GM23248 (cell line): Measurements from ENCODE around the gene PAPOLA. TPM values are rescaled to one million over a fixed set of nuclear protein-coding genes. Genes with fewer than 3 reads are reported as not detected.

Source experiments
- DNase-seq: peaks from one replicate; pipeline ENCODE4 v3.0.0-alpha.2; 2015
- H2AFZ ChIP-seq: fragments of 200-600 bp; sonication (generic); 2 replicates; pipeline ENCODE4 v1.6.1; 2016; ENCODE audit warnings: antibody characterized with exemption
- H3F3A ChIP-seq: fragments of 200-600 bp; sonication (generic); 2 replicates; pipeline ENCODE4 v1.6.1; 2016; ENCODE audit warnings: mild to moderate bottlenecking, antibody characterized with exemption, mixed run types; ENCODE audit not compliant: insufficient read depth
- H3K27ac ChIP-seq: fragments of 200-600 bp; sonication (generic); 2 replicates; pipeline ENCODE4 v1.5.1; 2016; ENCODE audit warnings: mild to moderate bottlenecking
- H3K27me3 ChIP-seq: fragments of 200-600 bp; sonication (generic); replicated peaks from 2 replicates; pipeline ENCODE4 v1.6.1; 2016; ENCODE audit warnings: mild to moderate bottlenecking; ENCODE audit not compliant: insufficient read depth
- H3K36me3 ChIP-seq: fragments of 200-600 bp; sonication (generic); 2 replicates; pipeline ENCODE4 v1.6.1; 2016; ENCODE audit warnings: low read depth, mild to moderate bottlenecking
- H3K4me1 ChIP-seq: fragments of 200-600 bp; sonication (generic); 2 replicates; pipeline ENCODE4 v1.6.1; 2016; ENCODE audit warnings: mild to moderate bottlenecking; ENCODE audit not compliant: insufficient read depth
- H3K4me2 ChIP-seq: fragments of 200-600 bp; sonication (generic); one replicate; pipeline ENCODE4 v1.6.1; 2016; ENCODE audit warnings: mild to moderate bottlenecking; ENCODE audit not compliant: unreplicated experiment
- H3K4me3 ChIP-seq: fragments of 200-600 bp; sonication (generic); 2 replicates; pipeline ENCODE4 v1.5.1; 2016; ENCODE audit warnings: mild to moderate bottlenecking
- H3K79me2 ChIP-seq: fragments of 200-600 bp; sonication (generic); 2 replicates; pipeline ENCODE4 v1.6.1; 2016; ENCODE audit warnings: mild to moderate bottlenecking; ENCODE audit not compliant: insufficient read depth
- H3K9ac ChIP-seq: fragments of 200-600 bp; sonication (generic); 2 replicates; pipeline ENCODE4 v1.6.1; 2016; ENCODE audit warnings: mild to moderate bottlenecking
- H3K9me2 ChIP-seq: fragments of 200-600 bp; sonication (generic); 2 replicates; pipeline ENCODE4 v1.6.1; 2016; ENCODE audit warnings: mixed run types, mild to moderate bottlenecking, moderate library complexity; ENCODE audit not compliant: insufficient read depth
- H3K9me3 ChIP-seq: fragments of 200-600 bp; sonication (generic); one replicate; pipeline ENCODE4 v1.6.1; 2017; ENCODE audit warnings: low read depth
- H4K20me1 ChIP-seq: fragments of 200-600 bp; sonication (generic); 2 replicates; pipeline ENCODE4 v1.6.0; 2016; ENCODE audit not compliant: insufficient read depth
- EZH2 ChIP-seq: fragments of 200-600 bp; sonication (generic); IDR thresholded peaks from 2 replicates; pipeline ENCODE4 v1.6.1; 2018; ENCODE audit warnings: antibody characterized with exemption, mild to moderate bottlenecking; ENCODE audit not compliant: insufficient read depth, poor library complexity, severe bottlenecking
- EZH2phosphoT487 ChIP-seq: fragments of 200-600 bp; sonication (generic); IDR thresholded peaks from 2 replicates; pipeline ENCODE4 v1.6.1; 2018; ENCODE audit warnings: antibody characterized with exemption, moderate library complexity, mild to moderate bottlenecking, low read depth; ENCODE audit not compliant: insufficient read depth
- WGBS, 2 experiments: methylation state at CpG; one replicate each; pipeline ENCODE4 v1.1.6; 2015 to 2017; ENCODE audit warnings: low lambda C conversion rate in 2 of 2, low coverage in 1 of 2; ENCODE audit errors: missing lambda C conversion rate in 2 of 2; 5-methylcytosine and 5-hydroxymethylcytosine counted together
- in situ Hi-C: fragments of 300-500 bp; cut with MboI; formaldehyde crosslinking; loops from 2 replicates; pipeline ENCODE4 v1.15.0; 2020
- polyA plus RNA-seq: library from polyadenylated mRNA; unstranded; fragments of >200 nt; fragmentation: Nextera tagmentation; extraction: Ambion mirVana; gene quantifications from 2 replicates; pipeline ENCODE4 v1.2.1, GENCODE V29; 2016
- total RNA-seq: library from RNA; depleted of rRNA; stranded (reverse); fragments of >200 nt; shearing (Covaris generic); gene quantifications from 2 replicates; pipeline ENCODE4 v1.2.3, GENCODE V29; 2014

The PAPOLA gene
- total and polyA plus RNA-seq, 2 experiments from 2014 or later = 64.3 to 119 TPM

GRCh38 chr14:96580566-96580965, 78.4 kb downstream of the PAPOLA start:
- no peaks in the 10 kb centered on the region for H3K9me3 ChIP-seq
- no peaks in the 10 kb centered on the region for H3K9me2 ChIP-seq
- WGBS, 2 experiments = 29 to 34% methylated on average over 9 of the region's 9 CpGs
- H3K27ac ChIP-seq = no peak overlapping the region
- no peaks in the 10 kb centered on the region for H3F3A ChIP-seq
- in situ Hi-C loops = loop anchor here (10.0 kb wide), 1 partner anchor 164 kb away; no protein-coding TSS in a partner anchor
- H3K9ac ChIP-seq = no peak overlapping the region
- no peaks in the 10 kb centered on the region for H3K36me3 ChIP-seq
- no peaks in the 10 kb centered on the region for H4K20me1 ChIP-seq
- H3K4me1 ChIP-seq = no peaks in the 10 kb centered on the region
- no peak overlapping the region for H3K4me2 ChIP-seq
- H3K27me3 ChIP-seq = peaks cover 8% of the 10 kb centered on the region; the same call in 1 of the 2 replicates
- H3K4me3 ChIP-seq = no peak overlapping the region
- no peak overlapping the region for H2AFZ ChIP-seq
- no peak for TF ChIP-seq EZH2phosphoT487
- no peak for TF ChIP-seq EZH2
- DNase-seq = no peak
- H3K79me2 ChIP-seq = no peaks in the 10 kb centered on the region

DNA sequence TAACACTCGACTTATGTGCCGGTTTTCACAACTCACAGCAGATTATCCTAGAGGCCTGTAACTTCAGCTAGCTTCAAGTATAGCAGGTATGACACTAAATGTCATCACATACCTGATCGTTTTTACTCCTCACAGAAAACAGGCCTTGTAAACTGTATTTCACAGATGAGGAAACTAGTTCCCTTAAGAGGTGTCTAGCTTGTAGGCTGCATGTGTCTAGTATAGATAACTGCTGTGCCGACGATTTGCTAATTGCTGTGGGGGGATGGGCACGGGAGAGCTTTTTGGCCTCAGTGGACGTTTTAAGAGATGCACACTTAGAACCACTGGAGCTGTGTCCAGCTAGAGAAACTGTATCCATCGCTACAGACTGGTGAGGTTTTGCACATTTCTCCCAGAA, 78.8 kb downstream of the PAPOLA start:
- no peak for DNase-seq
- TF ChIP-seq EZH2 (no peak), EZH2phosphoT487 (no peak)
- H3K9me3 ChIP-seq = no peaks in the 10 kb centered on the region
- whole genome bisulfite sequencing, 2 experiments = 74 to 76% methylated on average over 8 of the region's 8 CpGs
- H2AFZ ChIP-seq = no peak overlapping the region
- H3K4me3 ChIP-seq = no peak overlapping the region
- in situ Hi-C loops = loop anchor here (10.0 kb wide), 1 partner anchor 164 kb away; no protein-coding TSS in a partner anchor
- H3F3A ChIP-seq = no peaks in the 10 kb centered on the region
- H3K27ac ChIP-seq = no peak overlapping the region
- no peaks in the 10 kb centered on the region for H3K4me1 ChIP-seq
- no peak overlapping the region for H3K9ac ChIP-seq
- peaks cover 13% of the 10 kb centered on the region; the same call in 1 of the 2 replicates for H3K27me3 ChIP-seq
- H3K9me2 ChIP-seq = no peaks in the 10 kb centered on the region
- no peak overlapping the region for H3K4me2 ChIP-seq
- H3K79me2 ChIP-seq = no peaks in the 10 kb centered on the region
- H4K20me1 ChIP-seq = no peaks in the 10 kb centered on the region
- no peaks in the 10 kb centered on the region for H3K36me3 ChIP-seq

DNA sequence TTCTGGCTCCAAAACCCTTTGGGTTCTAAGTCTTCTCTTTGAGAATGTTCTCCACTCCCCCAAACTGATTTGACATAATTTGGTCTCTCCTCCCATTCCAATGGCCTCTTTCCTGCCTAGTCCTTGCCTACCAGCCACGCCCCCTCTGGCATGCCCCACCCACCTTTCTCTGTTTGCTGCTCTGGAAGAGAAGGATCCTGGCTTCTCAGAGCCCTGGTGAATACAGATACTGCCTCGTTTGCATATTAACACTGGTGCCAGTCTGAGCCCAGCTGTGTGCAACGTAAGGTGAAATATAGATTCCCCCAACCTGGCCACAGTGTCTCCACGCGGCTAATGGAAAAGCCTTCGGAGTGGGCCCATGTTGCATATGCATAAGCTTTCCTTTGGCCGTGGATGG, 79.7 kb downstream of the PAPOLA start:
- no peaks in the 10 kb centered on the region for H4K20me1 ChIP-seq
- no peaks in the 10 kb centered on the region for H3F3A ChIP-seq
- no peaks in the 10 kb centered on the region for H3K4me1 ChIP-seq
- no peak overlapping the region for H3K9ac ChIP-seq
- TF ChIP-seq EZH2phosphoT487 (no peak), EZH2 (no peak)
- DNase-seq = peak; percentile 14
- no peak overlapping the region for H2AFZ ChIP-seq
- WGBS, 2 experiments = 65 to 70% methylated on average over 7 of the region's 7 CpGs
- H3K36me3 ChIP-seq = no peaks in the 10 kb centered on the region
- no peak overlapping the region for H3K4me3 ChIP-seq
- H3K79me2 ChIP-seq = no peaks in the 10 kb centered on the region
- peaks cover 21% of the 10 kb centered on the region; the same call in 1 of the 2 replicates for H3K27me3 ChIP-seq
- in situ Hi-C loops = loop anchor here (10.0 kb wide), 1 partner anchor 163 kb away; no protein-coding TSS in a partner anchor
- no peaks in the 10 kb centered on the region for H3K9me2 ChIP-seq
- H3K27ac ChIP-seq = no peak overlapping the region
- H3K4me2 ChIP-seq = no peak overlapping the region
- no peaks in the 10 kb centered on the region for H3K9me3 ChIP-seq

- Histone ChIP-seq H3K27me3 (peaks cover 21% of the 10 kb centered on the region; the same call in 1 of the 2 replicates), H3K79me2 (no peaks in the 10 kb centered on the region), H4K20me1 (no peaks in the 10 kb centered on the region), H3K36me3 (no peaks in the 10 kb centered on the region), H3K9me3 (no peaks in the 10 kb centered on the region), H3F3A (no peaks in the 10 kb centered on the region), H3K4me3 (no peak overlapping the region), H2AFZ (no peak overlapping the region), H3K4me2 (no peak overlapping the region), H3K9me2 (no peaks in the 10 kb centered on the region), H3K9ac (no peak overlapping the region), H3K4me1 (no peaks in the 10 kb centered on the region), H3K27ac (no peak overlapping the region)
- 60 to 65% methylated on average over 12 of the region's 12 CpGs for WGBS, 2 experiments
- TF ChIP-seq EZH2 (no peak), EZH2phosphoT487 (no peak)
- DNase-seq = no peak
- in situ Hi-C loops = loop anchor here (10.0 kb wide), 1 partner anchor 162 kb away; no protein-coding TSS in a partner anchor
Measured at GRCh38 chr14:96582411-96582961, 80.3 kb downstream of the PAPOLA start.
